ENCODE results near the gene RBM42.
A peak's percentile ranks its signal among the peaks of the same experiment; 100 is the strongest.
"Not testable (repeated sequence)": the region's sequence is repeated elsewhere in the genome, so short reads cannot be mapped to it uniquely, and the experiment has no call there.

RBM42 gene

DNA sequence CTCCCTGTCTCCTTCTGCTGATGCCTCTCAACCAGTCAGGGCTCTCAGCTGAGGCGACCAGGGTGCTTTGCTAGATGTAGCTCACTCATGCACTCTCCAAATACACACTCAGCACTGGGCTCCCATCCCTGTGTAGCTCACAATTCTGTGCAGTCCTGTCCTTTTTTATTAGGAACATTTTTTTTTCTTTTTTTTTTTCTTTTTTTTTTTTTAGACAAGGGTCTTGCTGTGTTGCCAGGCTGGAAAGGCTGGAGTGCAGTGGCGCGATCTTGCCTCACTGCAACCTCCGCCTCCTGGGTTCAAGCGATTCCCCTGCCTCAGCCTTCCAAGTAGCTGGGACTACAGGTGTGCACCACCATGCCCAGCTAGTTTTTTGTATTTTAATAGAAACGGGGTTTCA lies 26.0 kb downstream of the RBM42 start:
- DNase-seq: not testable (repeated sequence)

DNA sequence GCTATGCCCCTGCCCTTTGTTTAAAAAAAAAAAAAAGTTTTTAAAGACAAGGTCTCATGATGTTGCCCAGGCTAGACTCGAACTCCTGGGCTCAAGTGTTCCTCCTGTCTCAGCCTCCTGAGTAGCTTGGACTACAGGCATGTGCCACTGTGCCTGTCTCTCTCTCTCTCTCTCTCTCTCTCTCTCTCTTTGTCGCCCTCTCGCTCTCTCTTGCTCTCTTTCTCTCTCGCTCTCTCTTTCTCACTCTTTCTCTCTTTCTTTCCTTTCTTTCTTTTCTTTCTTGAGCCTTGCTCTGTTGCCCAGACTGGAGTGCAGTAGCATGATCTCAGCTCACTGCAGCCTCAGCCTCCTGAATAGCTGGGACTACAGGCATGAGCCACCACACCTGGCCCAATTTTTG lies 26.8 kb downstream of the RBM42 start:
- DNase-seq: no peak

DNA sequence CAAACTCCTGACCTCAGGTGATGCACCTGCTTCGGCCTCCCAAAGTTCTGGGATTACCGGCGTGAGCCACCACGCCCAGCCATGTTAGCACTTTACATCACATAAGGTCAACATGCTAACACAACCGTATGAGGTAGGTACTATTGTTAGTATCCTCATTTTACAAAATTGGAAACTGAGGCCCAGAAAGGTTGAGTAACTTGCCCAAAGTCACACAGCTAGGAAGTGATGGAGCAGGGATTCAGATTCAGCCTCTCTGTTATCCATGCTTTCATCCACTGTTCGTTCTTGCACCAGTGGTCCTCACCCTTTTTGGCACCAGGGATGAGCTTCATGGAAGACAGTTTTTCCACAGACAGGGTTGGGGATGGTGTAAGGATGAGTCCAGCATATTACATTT lies 27.9 kb downstream of the RBM42 start:
- DNase-seq: no peak

DNA sequence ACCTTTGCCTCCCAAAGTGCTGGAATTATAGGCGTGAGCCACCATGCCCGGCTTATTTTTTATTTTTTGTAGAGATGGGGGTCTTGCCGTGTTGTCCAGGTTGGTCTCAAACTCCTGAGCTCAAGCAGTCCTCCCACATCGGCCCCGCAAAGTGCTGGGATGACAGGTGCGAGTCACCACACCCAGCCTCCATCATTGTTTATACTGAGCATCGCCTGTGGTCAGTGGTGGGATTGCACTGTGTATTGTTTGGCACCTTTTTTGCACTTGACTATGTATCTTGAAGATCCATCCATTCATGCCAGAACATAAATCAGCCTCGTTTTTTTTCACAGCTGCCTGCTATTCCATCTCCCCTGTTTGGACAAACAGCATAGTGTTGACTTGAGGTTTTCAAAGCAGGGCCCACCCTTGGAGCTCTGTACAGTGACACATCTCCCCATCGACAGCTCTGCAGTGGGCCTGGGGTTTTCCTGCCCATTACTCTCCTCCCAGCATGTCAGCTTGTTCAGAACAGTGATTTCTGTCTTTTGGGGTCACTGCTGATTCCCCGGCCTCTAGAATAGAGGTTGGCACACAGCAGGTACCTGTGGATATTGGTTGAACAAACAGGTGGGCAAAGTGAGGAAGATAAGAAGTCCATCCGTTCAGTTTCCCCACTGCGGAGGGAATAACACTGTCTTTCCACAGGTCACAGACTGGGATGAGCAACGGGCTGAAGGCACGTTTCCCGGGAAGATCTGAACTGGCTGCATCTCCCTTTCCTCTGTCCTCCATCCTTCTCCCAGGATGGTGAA lies 29.3 kb downstream of the RBM42 start:
- DNase-seq: no peak

DNA sequence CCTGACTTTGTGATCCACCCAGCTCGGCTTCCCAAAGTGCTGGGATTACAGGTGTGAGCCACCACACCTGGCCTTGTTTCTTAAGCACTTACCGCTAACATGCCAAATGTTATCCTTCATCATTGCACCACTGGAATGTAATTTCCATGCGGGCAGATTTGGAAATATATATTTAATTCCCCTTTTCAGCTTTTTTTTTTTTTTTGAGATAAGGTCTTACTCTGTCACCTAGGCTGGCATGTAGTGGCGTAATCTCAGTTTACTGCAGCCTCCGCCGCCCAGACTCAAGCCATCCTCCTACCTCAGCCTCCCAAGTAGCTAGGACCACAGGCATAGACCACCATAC lies 33.1 kb downstream of the RBM42 start:
- DNase-seq: no peak

DNA sequence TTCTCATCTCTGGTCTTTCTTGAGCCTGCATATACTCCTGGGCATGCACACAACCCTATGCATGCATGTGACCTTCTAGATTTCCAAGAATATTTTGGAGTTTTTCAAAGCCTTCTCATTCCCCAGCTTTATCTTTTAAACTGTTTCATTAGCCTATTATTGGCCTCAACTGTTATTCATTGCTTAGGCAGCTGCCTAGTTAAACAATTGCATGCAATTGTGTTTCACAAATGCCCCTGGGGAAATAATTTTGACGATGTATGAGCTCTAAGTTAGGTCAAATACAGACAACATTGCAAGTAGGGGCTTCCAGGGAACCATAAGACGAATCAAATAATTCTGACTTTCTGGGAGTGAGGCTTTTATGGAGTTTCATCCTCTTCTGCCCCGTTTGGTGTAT lies 35.1 kb downstream of the RBM42 start:
- DNase-seq: no peak

DNA sequence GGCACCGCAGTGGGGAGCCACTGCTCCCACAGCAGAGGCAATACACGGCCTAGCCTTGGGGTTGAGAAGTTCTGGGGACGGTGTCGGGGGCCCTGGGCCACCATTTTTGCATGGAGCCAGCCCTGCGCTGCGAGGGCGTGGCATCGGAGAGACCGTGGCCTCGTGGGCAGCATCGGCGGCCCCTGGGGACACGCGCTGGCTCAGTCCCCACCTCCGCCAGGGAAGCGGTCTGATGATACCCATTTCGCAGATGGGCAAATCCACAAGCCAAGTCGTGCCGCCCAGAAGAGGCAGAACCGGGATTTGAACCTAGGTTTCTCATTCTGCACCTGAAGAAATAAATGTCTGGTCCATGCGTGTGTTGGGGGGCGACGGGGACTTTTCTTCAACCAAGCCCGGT lies 36.3 kb downstream of the RBM42 start:
- no peak for DNase-seq

DNA sequence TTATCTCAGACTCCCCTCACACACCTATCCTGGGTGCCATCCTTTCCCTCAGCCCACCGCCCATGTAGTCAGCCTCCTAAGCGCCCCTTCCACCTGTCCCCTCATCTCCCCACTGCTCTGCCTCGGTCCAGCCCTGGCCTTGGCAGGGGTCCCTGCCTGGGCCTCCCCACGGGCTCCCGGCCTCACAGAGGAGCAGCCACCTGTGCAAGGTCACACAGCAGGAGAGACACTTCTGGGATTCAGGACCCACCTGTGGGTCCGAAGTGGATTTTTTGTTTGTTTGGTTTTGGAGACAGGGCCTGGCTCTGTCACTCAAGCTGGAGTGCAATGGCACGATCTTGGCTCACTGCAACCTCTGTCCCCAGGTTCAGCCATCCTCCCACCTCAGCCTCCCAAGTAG lies 36.8 kb downstream of the RBM42 start:
- DNase-seq: no peak

DNA sequence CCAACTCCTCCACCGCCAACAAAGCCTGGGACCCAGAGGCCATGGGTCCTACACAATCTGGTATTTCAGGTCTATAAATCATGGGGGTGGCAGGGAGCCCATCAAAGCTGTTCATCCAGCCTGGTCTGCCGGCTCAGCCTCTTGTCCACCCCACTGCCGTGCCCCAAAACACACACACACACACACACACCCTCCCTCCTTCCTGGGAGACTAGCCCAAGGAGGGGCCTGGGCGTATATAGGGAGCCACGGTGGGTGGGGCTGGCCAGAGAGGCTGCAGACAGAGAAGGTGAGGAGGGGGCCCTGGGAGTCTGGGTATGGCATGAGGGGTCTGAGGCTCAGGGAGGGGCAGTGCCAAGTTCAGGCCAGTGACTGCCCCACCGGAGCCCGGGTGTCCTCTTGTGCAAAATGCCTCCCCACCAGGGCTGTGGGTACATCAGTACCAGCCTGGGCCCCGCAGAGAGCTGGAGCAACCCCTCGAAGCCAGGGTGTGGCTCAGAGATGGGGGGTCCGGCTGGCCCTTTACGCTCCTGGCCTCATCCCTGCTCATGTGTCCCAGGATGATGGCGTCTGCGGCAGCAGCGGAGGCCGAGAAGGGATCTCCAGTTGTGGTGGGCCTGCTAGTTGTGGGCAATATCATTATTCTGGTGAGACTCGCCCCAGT lies 37.5 kb downstream of the RBM42 start, which contains the start of gene UPK1A:
TSS of gene UPK1A (plus strand) at position 267 of the 663 bp plus-strand sequence. CDS start at position 563, 296 bp downstream.
- DNase-seq: no peak

DNA sequence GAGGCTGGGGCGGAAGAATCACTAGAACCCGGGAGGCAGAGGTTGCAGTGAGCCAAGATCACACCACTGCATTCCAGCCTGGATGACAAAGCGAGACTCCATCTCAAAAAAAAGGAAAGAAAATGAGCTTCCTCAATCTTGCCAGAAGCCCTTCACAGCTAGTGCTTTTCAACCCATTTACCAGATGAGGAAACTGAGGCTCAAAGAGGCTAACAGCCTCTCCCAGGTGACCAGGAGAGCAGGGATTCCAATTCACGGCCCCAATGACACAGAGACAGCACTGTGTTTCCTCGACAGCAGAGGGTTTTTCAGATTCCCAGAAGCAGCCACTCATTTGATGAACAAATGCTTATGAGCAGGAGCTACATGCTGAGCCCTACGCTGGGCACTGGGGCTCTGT lies 40.7 kb downstream of the RBM42 start:
- DNase-seq: no peak

DNA sequence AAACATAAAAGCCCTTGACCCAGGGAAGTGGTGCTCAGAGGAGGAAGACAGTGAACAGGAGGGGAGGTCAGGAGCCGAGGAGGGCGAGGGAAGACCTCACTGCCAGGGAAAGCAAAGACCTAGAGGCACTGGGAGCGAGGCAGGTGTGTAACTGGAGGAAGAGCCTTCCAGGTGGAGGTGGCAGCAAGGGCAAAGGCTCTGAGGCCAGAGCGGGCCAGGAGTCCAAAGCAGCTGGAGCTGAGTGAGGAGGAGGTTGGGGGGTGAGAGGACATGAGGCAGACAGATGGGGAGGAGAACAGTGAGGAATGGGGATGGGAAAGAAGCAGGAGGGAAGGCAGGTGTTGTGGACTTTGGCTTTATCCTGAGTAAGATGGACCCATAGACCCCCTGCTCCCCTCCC lies 41.1 kb downstream of the RBM42 start:
- no peak for DNase-seq

DNA sequence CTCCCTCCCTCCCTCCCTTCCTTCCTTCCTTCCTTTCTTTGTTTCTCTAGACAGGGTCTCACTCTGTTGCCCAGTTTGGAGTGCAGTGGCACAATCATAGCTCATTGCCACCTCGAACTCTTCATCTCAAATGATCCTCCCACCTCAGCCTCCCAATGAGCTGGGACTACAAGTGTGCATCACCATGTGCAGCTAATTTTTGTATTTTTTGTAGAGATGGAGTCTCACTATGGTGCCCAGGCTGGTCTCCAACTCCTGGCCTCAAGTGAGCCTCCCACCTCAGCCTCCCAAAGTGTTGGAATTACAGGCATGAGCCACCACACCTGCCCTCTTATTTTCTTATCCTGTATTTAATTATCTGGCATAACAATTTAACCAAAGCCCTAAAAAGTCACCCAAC lies 41.9 kb downstream of the RBM42 start:
- DNase-seq: no peak

DNA sequence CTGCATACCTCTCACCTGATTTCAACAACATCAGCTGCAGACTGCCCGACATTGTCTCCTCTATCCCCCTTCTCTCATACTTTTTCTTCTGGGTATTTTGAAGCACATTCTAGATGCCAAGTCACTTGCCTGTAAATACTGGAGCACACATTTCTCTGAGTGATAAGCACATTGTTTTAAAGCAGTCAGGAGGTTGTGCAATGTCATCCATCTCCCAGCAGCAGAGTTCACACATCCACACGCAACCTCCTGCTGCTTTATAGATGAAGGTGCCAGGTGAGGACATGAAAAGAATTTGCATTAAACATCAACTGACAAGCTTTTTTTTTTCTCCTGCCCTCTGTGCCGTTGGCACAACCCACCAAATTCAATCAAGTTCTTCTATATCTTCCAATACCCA lies 43.0 kb downstream of the RBM42 start:
- DNase-seq: no peak

DNA sequence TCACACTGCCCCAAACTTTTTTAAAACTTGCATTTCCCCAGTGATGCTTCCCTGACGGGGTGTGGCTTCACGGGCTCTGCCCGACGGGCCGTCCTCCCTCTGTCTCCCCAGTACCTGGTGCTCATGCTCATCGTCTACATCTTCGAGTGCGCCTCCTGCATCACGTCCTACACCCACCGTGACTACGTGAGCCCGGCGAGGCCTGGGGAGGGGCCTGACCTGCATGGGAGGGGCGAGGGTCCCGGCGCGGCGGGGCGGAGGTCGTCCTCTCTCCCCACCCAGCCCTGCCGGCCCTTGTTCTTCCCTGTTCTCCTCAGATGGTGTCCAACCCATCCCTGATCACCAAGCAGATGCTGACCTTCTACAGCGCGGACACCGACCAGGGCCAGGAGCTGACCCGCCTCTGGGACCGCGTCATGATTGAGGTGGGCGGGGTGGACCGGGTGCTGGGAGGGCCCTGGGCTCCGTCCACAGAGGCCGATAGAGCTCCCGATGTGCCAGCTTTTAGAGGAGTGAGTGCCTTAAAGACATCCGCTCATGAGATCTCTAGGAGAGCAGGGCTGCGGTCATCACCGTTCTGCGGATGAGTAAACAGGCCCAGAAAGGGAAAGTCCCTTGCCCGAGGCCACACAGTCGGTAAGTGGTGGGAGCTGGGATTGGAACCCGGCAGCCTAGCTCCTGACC lies 44.4 kb downstream of the RBM42 start:
- peak; percentile 81 for DNase-seq

DNA sequence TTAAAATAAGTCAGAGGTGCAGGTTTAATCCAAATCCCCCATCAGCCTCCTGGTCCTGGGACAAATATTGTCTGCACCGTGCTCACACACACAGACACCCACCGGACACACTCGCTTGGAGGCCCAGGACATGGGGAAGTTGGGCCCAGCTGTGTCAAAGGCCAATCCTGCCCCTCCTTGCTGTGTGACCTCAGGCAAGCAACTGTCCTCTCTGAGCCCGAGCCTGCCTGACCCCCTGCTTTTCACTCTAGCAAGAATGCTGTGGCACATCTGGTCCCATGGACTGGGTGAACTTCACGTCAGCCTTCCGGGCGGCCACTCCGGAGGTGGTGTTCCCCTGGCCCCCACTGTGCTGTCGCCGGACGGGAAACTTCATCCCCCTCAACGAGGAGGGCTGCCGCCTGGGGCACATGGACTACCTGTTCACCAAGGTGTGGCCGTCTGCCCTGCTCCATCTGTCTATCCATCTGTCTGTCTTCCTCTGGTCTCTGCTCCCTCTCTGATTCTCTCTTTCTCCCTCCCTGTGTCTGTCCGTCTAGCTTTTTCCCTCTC lies 46.8 kb downstream of the RBM42 start:
- DNase-seq: no peak
